ENCODE measurements around the gene MAP1S.

Gene MAP1S

DNA sequence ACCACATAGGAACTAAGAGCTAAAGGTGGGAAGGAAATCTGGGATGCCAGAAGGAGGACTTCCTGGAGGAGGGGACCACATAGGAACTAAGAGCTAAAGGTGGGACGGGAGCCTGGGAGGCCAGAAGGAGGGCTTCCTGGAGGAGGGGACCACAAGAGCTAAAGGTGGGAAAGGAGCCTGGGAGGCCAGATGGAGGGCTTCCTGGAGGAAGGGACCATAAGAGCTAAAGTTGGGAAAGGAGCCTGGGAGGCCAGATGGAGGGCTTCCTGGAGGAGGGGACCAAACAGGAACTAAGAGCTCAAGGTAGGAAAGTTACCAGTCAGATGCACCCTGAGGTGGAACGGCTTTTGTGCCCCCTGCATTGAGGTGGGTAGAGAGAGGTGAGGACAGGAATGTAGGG lies 22.2 kb downstream of the MAP1S start:
- no peak for DNase-seq

- DNase-seq = no peak
Measured at GRCh38 chr19:17743874-17744580, 24.7 kb downstream of the MAP1S start.

GRCh38 chr19:17747205-17748098 lies 28.2 kb downstream of the MAP1S start:
- peak; percentile 76 for DNase-seq

DNA sequence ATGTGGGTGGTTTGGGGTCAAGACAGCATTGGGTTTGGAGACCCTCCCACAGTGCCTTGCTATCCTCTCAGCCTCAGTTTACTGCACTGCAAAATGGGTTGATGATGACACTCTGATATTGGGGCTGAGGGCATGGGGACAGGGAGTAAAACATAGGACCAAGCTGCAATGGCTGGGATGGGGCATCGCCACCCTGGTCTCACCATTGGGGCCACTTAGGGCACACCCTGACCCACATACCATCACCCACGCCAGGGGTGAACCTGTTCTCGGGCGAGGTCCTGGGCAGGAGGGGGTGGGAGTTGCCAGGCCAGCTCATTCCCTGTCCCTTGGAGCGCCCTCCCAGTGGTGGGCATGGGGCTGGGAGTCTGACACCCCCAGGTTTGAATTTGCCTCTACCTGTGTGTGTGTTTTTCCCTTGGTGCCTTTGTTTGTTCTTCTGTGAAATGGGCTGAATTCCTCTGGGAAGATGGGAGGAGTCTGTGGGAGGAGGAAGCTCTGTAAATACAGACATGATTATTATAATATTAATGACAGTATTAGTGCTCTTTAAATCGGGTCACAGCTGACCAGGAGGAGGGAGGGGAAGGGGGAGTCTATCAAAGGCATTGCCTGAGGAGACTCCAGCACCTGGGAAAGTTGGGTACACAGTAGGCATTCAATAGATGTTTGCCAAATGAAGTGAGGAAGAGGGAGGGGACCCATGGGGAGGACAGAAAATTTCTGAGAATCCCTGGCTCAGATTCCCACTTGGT lies 29.8 kb downstream of the MAP1S start:
- no peak for DNase-seq

- no peak for DNase-seq
Measured at GRCh38 chr19:17749912-17750317, 30.6 kb downstream of the MAP1S start.

DNA sequence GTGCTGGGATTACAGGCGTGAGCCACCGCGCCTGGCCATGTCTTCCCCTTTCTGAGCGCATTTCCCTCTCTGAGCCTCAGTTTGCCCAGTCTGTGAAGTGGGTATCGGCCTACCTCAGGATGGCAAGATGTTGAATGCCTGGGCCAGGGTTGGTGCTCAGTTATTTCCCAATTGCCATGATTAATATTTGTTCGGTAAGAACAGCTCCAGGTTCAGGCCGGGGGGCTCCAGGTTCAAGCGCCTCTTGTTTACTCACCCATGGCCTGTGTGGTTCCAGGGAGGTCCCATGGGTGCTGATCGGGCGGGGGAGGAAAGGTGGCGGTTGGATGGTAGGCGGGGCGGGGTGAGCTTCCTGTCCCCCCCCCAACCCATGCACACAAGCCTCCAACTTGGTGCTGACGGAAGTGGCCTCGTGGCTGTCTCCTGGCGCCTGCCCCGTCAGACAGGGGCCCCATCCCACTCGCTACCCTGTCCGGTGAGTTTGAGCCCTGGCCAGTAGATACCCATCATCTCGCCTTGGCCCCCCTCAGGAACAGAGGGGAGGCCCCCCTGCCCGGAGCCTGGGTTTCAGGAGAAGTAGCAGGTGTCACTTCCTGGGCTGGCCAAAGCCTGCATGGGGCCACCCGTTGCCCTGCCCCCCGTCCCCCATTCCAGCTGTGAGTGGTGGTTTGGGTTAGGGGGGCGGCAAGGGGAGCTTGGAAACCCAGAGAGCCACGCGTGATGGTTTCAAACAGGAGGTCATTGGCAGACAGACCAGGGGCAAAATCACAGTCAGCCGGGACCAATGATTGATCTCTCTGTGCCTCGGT lies 32.0 kb downstream of the MAP1S start, which contains the start of gene FCHO1:
Gene FCHO1 (plus strand): TSS at position 375 of the 809 bp plus-strand sequence. CDS start 3,688 bp downstream, outside the sequence.
- no peak for DNase-seq

DNA sequence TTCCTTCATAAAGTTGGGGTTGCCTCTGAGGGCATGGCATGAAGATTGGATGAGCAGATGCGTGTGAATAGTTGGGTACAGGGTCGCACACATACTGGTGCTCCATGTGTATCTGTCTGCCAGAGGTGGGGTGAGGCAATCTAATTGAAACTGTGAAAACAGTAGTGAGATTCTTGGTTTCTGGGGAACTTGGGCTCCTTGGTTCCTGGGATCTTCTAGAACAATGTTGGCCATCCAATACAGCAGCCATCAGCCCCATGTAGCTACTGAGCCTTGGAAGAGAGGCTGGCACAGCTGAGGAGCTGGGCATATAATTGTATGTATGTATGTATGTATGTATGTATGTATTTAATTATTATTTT lies 32.6 kb downstream of the MAP1S start:
- no peak for DNase-seq

DNA sequence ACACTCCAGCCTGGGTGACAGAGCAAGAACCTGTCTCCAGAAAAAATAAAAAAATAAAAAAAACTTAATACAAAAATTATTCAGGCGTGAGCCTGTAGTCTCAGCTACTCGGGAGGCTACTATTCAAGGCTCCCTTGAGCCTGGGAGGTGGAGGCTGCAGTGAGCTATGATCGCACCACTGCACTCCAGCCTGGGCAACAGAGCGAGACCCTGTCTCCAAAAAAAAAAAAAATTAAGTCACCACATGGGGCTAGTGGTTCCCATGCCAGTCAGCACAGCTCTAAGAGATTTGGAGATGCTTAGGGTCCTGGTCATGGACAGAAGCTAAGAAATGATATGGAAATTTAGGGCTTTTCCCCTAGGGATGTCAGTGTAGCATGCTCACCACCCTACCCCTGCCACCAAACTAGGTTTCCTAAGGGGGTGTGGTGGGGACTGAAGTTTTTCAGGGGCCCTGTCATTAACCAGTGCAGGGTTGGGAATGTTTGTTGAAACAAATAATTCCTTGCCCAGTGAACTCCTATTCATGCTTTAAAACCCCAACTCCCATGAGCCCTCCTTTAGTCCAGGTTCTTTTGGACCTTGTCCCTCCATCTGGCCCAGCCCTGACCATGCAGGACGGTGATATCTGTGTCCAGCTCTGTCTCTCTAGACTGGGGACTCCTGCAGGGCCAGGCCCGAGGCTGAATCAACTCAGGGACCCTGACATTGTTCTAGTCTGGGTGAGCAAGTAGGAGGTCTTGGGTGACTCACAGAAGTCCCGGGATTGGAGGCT lies 33.8 kb downstream of the MAP1S start:
- no peak for DNase-seq

DNA sequence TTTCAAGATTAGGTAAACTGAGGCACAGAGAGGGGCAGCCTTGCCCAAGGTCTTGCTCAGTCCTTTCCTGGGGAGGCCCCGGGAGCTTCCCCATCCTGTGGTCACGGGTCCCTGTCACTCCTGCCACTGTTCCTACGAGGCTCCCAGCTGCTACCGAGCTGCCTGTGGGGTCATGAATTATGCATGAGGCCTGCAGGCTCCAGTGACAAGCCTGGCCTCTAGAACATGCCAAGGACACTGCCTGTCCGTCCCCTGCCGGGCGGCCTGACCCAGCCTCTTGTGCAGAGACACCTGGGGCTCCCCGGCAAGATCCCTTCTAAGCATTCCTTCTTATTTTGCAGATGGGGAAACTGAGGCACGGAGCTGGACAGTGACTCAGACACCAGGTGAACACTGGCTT lies 34.7 kb downstream of the MAP1S start:
- DNase-seq = no peak

DNA sequence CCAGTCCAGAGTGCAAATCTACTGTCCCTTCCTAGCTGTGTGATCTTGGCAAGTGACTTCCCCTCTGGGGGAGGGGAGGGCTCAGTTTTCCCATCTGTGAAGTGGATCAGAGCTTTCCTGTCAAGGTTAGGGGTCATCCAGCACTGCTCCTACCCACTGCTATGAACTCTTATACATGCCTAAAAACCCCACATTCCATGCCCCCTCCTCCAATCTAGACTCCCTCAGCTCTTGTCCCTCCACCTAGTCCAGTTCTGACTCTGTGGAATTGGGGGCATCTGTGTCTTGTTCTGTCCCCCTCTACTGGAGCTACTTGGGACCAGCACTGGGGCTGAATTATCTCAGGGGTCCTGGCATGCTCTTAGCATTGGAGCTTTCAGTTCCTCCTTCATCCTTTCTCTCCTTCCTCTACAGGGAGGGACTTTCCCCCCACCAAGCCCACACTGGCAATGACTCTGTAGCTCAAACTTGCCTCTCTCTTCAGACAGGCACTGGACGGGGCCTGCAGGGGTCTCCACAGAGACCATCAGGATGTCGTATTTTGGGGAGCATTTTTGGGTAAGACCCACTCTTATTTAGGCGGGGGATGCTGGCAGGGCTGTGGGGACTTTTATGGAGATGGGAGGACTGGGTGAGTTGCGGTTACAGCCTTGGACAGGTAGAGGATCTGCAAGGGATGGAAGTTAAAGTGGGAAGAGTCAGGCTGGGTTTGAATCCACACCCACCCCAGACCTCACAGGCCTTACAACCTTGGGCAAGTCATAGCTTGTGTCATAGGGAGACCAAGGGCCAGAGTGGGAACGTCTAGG lies 35.6 kb downstream of the MAP1S start:
- no peak for DNase-seq

- no peak for DNase-seq
Measured at GRCh38 chr19:17755443-17755890, 36.2 kb downstream of the MAP1S start.

DNA sequence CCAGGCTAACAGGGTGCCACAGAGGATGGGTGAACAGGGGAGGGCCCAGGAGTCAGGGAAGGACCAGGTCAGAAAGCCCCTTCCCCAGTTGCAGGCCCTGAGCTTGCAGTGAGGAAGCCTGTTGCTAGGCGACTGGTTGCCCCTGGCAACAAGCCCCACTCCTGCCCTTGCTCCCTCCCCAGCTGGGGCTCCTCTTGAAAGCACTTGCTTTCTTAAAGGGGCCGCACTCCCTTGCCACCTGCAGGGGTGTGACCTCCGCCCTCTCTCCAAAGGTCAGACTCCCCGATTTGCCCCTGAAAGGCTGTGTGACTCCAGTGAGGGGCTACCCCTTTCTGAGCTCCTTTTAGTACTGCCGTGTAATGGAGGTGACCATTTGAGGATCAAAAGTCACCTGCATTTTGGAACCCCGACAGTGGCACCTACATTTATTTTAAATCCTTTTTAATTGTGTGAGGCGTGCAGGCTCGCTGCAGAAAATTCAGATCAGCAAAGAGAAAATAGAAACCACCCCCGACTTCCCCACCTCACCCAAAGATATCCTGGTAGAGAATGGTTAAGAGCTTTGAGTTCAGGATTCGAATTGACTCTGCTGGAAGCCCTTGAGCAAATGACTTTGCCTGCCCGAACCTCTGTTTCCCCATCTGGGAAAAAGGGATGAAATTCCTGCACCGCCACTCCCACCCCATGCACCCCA lies 36.8 kb downstream of the MAP1S start:
- DNase-seq = no peak

DNA sequence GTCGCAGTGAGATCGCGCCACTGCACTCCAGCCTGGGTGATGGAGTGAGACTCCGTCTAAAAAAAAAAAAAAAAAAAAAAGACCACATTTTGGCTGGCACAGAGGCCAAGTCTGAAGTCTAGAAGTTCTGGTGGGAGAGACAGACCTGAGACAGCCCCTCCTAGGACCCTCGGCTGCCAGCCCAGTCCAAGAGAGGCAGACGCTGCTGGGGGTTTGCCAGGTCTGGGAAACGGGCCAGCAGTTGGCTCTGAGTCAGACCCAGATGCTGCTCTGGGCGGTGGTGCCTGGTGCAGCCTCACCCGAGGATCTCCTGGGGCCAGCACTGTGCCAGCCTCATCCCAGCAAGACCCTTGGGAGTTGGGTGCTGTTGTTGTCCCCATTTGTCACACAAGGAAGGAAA lies 37.8 kb downstream of the MAP1S start:
- peak; percentile 44 for DNase-seq

DNA sequence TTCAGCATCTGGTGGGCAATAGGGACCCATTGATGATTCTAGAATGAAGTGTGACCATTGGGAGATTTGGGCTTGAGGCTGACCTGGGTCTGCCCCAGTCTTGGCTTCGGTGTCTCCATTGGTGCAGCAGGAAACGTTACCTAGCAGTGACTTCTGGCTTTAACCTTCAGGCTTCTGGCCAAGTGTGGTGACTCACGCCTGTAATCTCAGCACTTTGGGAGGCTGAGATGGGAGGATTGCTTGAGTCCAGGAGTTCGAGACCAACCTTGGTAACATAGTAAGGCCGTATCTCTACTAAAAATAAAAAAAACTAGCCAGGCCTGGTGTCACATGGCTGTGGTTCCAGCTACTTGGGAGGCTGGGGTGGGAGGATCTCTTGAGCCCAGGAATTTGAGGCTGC lies 39.2 kb downstream of the MAP1S start:
- DNase-seq = no peak

DNA sequence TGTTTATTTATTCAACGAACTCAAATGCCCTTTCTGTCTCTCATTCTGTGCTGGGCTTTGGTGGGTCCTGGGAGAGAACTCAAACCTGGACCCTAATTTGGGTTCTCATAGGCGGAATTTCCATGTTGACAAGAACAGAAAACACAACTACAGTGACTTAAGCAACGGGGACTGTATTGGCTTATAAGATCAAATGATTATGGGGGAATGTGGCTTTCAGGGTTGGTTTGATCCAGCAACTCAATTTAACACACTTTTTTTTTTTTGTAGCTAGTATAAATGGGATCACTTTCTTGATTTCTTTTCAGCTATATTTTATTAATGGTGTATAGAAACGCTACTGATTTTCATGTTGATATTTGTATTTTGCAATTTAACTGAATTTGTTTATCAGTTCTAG lies 41.9 kb downstream of the MAP1S start:
- DNase-seq = no peak

DNA sequence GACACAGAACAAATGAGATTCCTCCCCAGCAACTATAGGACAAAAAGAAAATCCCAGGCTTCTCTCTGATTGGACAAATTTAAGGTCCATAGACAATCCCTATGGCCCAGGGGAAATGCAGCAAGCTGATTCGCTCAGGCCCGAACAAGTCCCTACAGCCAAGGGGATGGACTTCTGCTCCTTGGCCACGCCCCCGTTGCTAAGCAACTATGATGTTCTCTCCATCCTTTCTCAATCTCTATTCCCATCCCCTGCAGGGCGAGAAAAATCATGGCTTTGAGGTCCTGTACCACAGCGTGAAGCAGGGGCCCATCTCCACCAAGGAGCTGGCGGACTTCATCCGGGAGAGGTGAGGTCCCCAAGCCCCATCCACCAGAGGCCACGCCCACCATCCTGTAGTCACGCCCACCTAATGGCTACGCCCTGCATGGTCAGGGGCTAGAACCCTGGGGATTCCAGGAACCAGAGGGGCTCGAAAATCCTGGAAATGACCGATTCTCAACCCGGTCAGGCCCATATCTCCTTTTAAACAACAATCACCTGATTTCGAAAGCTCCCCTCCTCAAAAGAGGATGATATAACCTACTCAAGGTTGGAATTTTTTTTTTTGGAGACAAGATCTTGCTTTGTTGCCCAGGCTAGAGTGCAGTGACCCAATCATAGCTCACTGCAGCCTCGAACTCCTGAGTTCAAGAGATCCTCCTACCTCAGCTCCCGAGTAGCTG lies 43.4 kb downstream of the MAP1S start:
- peak; percentile 65 for DNase-seq

GRCh38 chr19:17764348-17764747 lies 45.1 kb downstream of the MAP1S start:
- DNase-seq = no peak

DNA sequence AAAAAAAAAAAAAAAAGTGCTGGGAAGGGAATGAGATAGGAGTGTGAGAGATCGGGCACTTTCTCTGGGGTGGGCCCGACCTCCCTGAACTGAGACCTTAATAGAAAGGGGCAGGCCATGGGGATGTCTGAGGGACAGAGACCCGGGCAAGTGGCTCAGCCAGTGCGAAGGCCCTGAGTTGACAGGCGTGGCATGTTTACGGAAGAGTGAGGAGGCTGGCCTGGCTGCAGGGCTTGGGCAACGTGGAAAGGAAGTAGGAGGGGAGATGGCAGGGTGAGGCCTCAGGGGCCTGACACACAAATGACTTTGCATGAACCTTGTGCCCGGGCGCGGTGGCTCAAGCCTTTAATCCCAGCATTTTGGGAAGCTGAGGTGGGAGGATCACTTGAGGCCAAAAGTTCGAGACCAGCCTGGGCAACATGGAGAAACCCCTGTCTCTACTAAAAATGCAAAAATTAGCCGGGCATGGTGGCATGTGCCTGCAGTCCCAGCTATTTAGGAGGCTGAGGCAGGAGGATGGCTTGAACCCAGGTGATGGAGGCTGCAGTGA lies 45.9 kb downstream of the MAP1S start:
- DNase-seq = no peak

DNA sequence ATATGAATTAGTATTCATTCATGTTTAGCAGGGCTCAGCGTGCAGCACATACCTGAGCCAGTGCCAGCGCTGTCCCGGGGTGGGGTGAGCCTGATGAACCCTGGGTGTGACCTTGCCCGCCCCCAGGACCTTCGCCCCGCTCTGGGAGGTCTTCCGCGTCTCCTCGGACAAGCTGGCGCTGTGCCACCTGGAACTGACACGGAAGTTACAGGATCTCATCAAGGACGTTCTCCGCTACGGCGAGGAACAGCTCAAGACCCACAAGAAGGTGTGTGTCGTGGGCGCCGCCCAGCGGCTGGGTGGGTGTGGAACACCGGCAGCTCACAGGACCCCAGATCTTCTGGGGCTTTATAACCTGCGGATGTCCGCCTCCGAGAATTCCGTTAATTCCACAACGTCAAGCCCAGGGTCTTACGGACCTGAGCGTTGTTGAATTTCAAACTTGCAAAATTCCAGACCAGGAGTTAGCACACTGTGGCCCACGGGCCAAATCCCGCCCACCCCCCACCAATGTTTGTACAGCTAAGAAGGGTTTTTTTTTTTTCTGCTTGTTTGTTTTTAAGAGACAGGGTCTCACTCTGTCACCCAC lies 47.4 kb downstream of the MAP1S start:
- DNase-seq = peak; percentile 62
